CD1c-positive myeloid dendritic cell (primary cell): ENCODE measurements around the gene MAN1C1.
"Not testable (repeated sequence)": the region's sequence is repeated elsewhere in the genome, so short reads cannot be mapped to it uniquely, and the experiment has no call there.

Experiments
- DNase-seq: peaks from one replicate; pipeline ENCODE4 v3.0.0-alpha.2; 2016; ENCODE audit errors: extremely low spot score

Gene MAN1C1

GRCh38 chr1:25680701-25681100, 64.1 kb downstream of the MAN1C1 start:
- no peak for DNase-seq

- no peak for DNase-seq
Measured at GRCh38 chr1:25682059-25682601, 65.5 kb downstream of the MAN1C1 start.

GRCh38 chr1:25683177-25683576, 66.6 kb downstream of the MAN1C1 start:
- DNase-seq: no peak

- no peak for DNase-seq
Measured at GRCh38 chr1:25683731-25684130, 67.1 kb downstream of the MAN1C1 start.

- no peak for DNase-seq
Measured at GRCh38 chr1:25684216-25684965, 67.8 kb downstream of the MAN1C1 start.

GRCh38 chr1:25685211-25685750, 68.7 kb downstream of the MAN1C1 start:
- no peak for DNase-seq

- no peak for DNase-seq
Measured at GRCh38 chr1:25685938-25686665, 69.5 kb downstream of the MAN1C1 start.

- no peak for DNase-seq
Measured at GRCh38 chr1:25687221-25688017, 70.8 kb downstream of the MAN1C1 start.

- DNase-seq: no peak
Measured at GRCh38 chr1:25688390-25689119, 72.0 kb downstream of the MAN1C1 start.

GRCh38 chr1:25689686-25690381, 73.2 kb downstream of the MAN1C1 start:
- DNase-seq: no peak

GRCh38 chr1:25690396-25690956, 73.9 kb downstream of the MAN1C1 start:
- DNase-seq: no peak

- no peak for DNase-seq
Measured at GRCh38 chr1:25691211-25691610, 74.6 kb downstream of the MAN1C1 start.

GRCh38 chr1:25692560-25692959, 76.0 kb downstream of the MAN1C1 start:
- DNase-seq: no peak

- DNase-seq: no peak
Measured at GRCh38 chr1:25694167-25695007, 77.8 kb downstream of the MAN1C1 start.

- peak; percentile 38 for DNase-seq
Measured at GRCh38 chr1:25695090-25695770, 78.6 kb downstream of the MAN1C1 start.

GRCh38 chr1:25695771-25696311, 79.2 kb downstream of the MAN1C1 start:
- DNase-seq: peak; percentile 64

- not testable (repeated sequence) for DNase-seq
Measured at GRCh38 chr1:25696643-25697042, 80.1 kb downstream of the MAN1C1 start.

GRCh38 chr1:25697435-25698217, 81.0 kb downstream of the MAN1C1 start:
- no peak for DNase-seq
